HepG2 (cell line): Measurements from ENCODE around the gene DDX31. TPM values are rescaled to one million over a fixed set of nuclear protein-coding genes. Genes with fewer than 3 reads are reported as not detected.

Source experiments
- ATAC-seq: fragments of 200-7000 bp; cut with Tn5 transposase; 3 replicates; pipeline ENCODE4 v1.9.1; 2020; ENCODE audit warnings: mild to moderate bottlenecking, moderate library complexity
- BruUV-seq: library from RNA; stranded (reverse); fragments of 400-500 nt; replicated peaks from 2 replicates; lab custom pipeline; 2021; lab: Mats Ljungman, UMichigan
- CTCF ChIA-PET: fragments of 300-600 bp; formaldehyde crosslinking; extraction: SDS; loops from one replicate; lab custom pipeline; 2021; ENCODE audit warnings: low total read pairs, inconsistent platforms, low intra/inter-chr PET ratio; lab: Yijun Ruan, JAX
- POLR2A ChIA-PET: fragments of 350-600 bp; sonication (Branson Sonifier 250); formaldehyde crosslinking; loops from one replicate; lab custom pipeline; 2020; ENCODE audit warnings: antibody characterized with exemption, inconsistent platforms; lab: Yijun Ruan, JAX
- DNase-seq: peaks from one replicate; pipeline ENCODE4 v3.0.0-alpha.2; 2015; ENCODE audit warnings: low spot score
- FAIRE-seq: peaks from 3 replicates; lab custom pipeline; 2011; peaks lifted over from hg19 to GRCh38; lab: Jason Lieb, UNC
- H2AFZ ChIP-seq: one replicate; pipeline ENCODE4 v1.6.1; 2011; ENCODE audit warnings: low read length, inconsistent platforms
- H3K27ac ChIP-seq: fragments of 300-600 bp; 3 replicates; pipeline ENCODE4 v1.8.0; 2011; ENCODE audit warnings: mixed run types, mild to moderate bottlenecking, mixed read lengths, low read length, inconsistent platforms; ENCODE audit not compliant: insufficient read depth; ENCODE audit errors: extremely low read length
- H3K27me3 ChIP-seq, 2 experiments: fragments of 200-600 bp in 1 of 2; 2 replicates in 1 of 2; 3 replicates in 1 of 2; pipeline versions ENCODE4 v1.6.0 to v1.8.0; 2011; ENCODE audit warnings: low read length in 2 of 2, mild to moderate bottlenecking in 2 of 2, moderate library complexity in 2 of 2, inconsistent platforms in 1 of 2; ENCODE audit not compliant: insufficient read depth in 2 of 2, control insufficient read depth in 1 of 2
- H3K36me3 ChIP-seq, 2 experiments: fragments of 200-600 bp in 1 of 2; replicated peaks in 1 of 2; 2 replicates in 1 of 2; 3 replicates in 1 of 2; pipeline versions ENCODE4 v1.5.1 to v1.8.0; 2011; ENCODE audit warnings: low read length in 2 of 2, inconsistent platforms in 1 of 2; ENCODE audit not compliant: insufficient read depth in 2 of 2, control insufficient read depth in 1 of 2
- H3K4me1 ChIP-seq: 2 replicates; pipeline ENCODE4 v1.5.1; 2012; ENCODE audit warnings: low read length, inconsistent platforms; ENCODE audit not compliant: insufficient read depth
- H3K4me2 ChIP-seq: 2 replicates; pipeline ENCODE4 v1.6.0; 2011; ENCODE audit warnings: low read depth, low read length, inconsistent platforms
- H3K4me3 ChIP-seq, 3 experiments: fragments of 200-600 bp in 1 of 3; sonication (generic), shearing (Covaris generic) in 1 of 3; replicated peaks in 1 of 3; 2 replicates each; pipeline ENCODE4 v1.5.1; 2011 to 2016; ENCODE audit warnings: low read length in 3 of 3, inconsistent platforms in 2 of 3, low read depth in 2 of 3, mild to moderate bottlenecking in 2 of 3, control low read depth in 1 of 3, mixed read lengths in 1 of 3; ENCODE audit not compliant: insufficient read depth in 1 of 3
- H3K79me2 ChIP-seq: one replicate; pipeline ENCODE4 v1.6.1; 2011; ENCODE audit warnings: low read length, inconsistent platforms; ENCODE audit not compliant: insufficient read depth
- H3K9ac ChIP-seq: 2 replicates; pipeline ENCODE4 v1.6.0; 2011; ENCODE audit warnings: mild to moderate bottlenecking, low read depth, low read length, inconsistent platforms; ENCODE audit not compliant: insufficient read depth
- H3K9me3 ChIP-seq: 2 replicates; pipeline ENCODE4 v1.5.1; 2012; ENCODE audit warnings: mild to moderate bottlenecking, low read length
- H4K20me1 ChIP-seq: 2 replicates; pipeline ENCODE4 v1.6.0; 2011; ENCODE audit warnings: inconsistent platforms, mild to moderate bottlenecking, low read length, moderate library complexity; ENCODE audit not compliant: insufficient read depth
- AGO2 ChIP-seq: fragments of 200-400 bp; formaldehyde crosslinking; optimal IDR thresholded peaks from 2 replicates; pipeline ENCODE3; 2017; ENCODE audit warnings: mild to moderate bottlenecking, low read depth, low read length, moderate library complexity
- AKAP8 ChIP-seq: sonication (generic); formaldehyde crosslinking; IDR thresholded peaks from 2 replicates; pipeline ENCODE4 v1.5.1; 2020; ENCODE audit warnings: mild to moderate bottlenecking, missing genetic modification reagents
- FOXP1 ChIP-seq, 2 experiments: fragments of 450-650 bp in 1 of 2; IDR thresholded peaks; 2 replicates each; pipeline ENCODE4 v1.6.1; 2017 to 2018; ENCODE audit warnings: antibody characterized with exemption in 1 of 2
- GABPB1 ChIP-seq: IDR thresholded peaks from 2 replicates; pipeline ENCODE4 v1.6.1; 2016; ENCODE audit warnings: mild to moderate bottlenecking, missing genetic modification reagents, moderate library complexity, missing compliant biosample characterization
- GATAD1 ChIP-seq: IDR thresholded peaks from 2 replicates; pipeline ENCODE4 v1.6.1; 2016; ENCODE audit warnings: missing genetic modification reagents, missing compliant biosample characterization
- HMGXB3 ChIP-seq: sonication (generic); formaldehyde crosslinking; IDR thresholded peaks from 2 replicates; pipeline ENCODE4 v1.4.0; 2020; ENCODE audit warnings: missing genetic modification reagents, borderline replicate concordance
- MTA3 ChIP-seq: sonication (generic); formaldehyde crosslinking; IDR thresholded peaks from 2 replicates; pipeline ENCODE4 v1.4.0; 2020; ENCODE audit warnings: missing genetic modification reagents
- RFX5 ChIP-seq: IDR thresholded peaks from 2 replicates; pipeline ENCODE4 v1.6.1; 2011; ENCODE audit warnings: low read depth, low read length, improper control_type of control experiment
- SRSF1 ChIP-seq: fragments of 200-400 bp; formaldehyde crosslinking; optimal IDR thresholded peaks from 2 replicates; pipeline ENCODE3; 2017; ENCODE audit warnings: mild to moderate bottlenecking, low read depth, low read length, moderate library complexity
- ZBTB33 ChIP-seq: sonication (generic); formaldehyde crosslinking; IDR thresholded peaks from 2 replicates; pipeline ENCODE4 v1.4.0; 2020; ENCODE audit warnings: missing genetic modification reagents
- ZBTB38 ChIP-seq: sonication (generic); formaldehyde crosslinking; IDR thresholded peaks from 2 replicates; pipeline ENCODE4 v1.5.1; 2020; ENCODE audit warnings: mild to moderate bottlenecking, missing genetic modification reagents
- ZGPAT ChIP-seq: IDR thresholded peaks from 2 replicates; pipeline ENCODE4 v1.6.1; 2016; ENCODE audit warnings: mild to moderate bottlenecking
- ZNF17 ChIP-seq: sonication (generic); formaldehyde crosslinking; IDR thresholded peaks from 2 replicates; pipeline ENCODE4 v1.5.0; 2020; ENCODE audit warnings: mild to moderate bottlenecking, missing genetic modification reagents
- ZNF234 ChIP-seq: sonication (generic); formaldehyde crosslinking; conservative IDR thresholded peaks from 2 replicates; pipeline ENCODE4 v1.5.1; 2020; ENCODE audit warnings: mild to moderate bottlenecking, missing genetic modification reagents
- ZNF274 ChIP-seq: sonication (generic); formaldehyde crosslinking; IDR thresholded peaks from 2 replicates; pipeline ENCODE4 v1.5.1; 2020; ENCODE audit warnings: mild to moderate bottlenecking, missing genetic modification reagents
- ZNF451 ChIP-seq: sonication (generic); formaldehyde crosslinking; IDR thresholded peaks from 2 replicates; pipeline ENCODE4 v1.5.0; 2020; ENCODE audit warnings: mild to moderate bottlenecking, missing genetic modification reagents
- ZNF460 ChIP-seq: sonication (generic); formaldehyde crosslinking; IDR thresholded peaks from 2 replicates; pipeline ENCODE4 v1.5.1; 2020; ENCODE audit warnings: missing genetic modification reagents, mild to moderate bottlenecking, borderline replicate concordance
- ZNF563 ChIP-seq: sonication (generic); formaldehyde crosslinking; IDR thresholded peaks from 2 replicates; pipeline ENCODE4 v1.8.0; 2022; ENCODE audit warnings: mild to moderate bottlenecking, moderate library complexity, missing genetic modification reagents
- ZNF570 ChIP-seq: sonication (generic); formaldehyde crosslinking; IDR thresholded peaks from 2 replicates; pipeline ENCODE4 v1.4.0; 2020; ENCODE audit warnings: mild to moderate bottlenecking, missing genetic modification reagents, borderline replicate concordance
- WGBS: methylation state at CpG from one replicate; pipeline ENCODE4 v1.1.6; 2017; ENCODE audit warnings: low lambda C conversion rate; 5-methylcytosine and 5-hydroxymethylcytosine counted together
- in situ Hi-C: cut with HindIII; loops from 2 replicates; pipeline ENCODE4 v1.10.0; 2017; ENCODE audit warnings: low pct_unique_long_range_greater_than_20kb; ENCODE audit not compliant: extremely low pct_ligation_motif_present
- intact Hi-C: fragments of 100-400 bp; cut with micrococcal nuclease; formaldehyde crosslinking; loops from one replicate; pipeline ENCODE4 v1.10.0; 2022; ENCODE audit not compliant: unreplicated experiment
- polyA plus RNA-seq, 8 experiments: library from polyadenylated mRNA; depleted of rRNA in 3 of 8; stranded (reverse) in 7 of 8; unstranded in 1 of 8; fragments of >200 nt; fragmentation: Illumina TruSeq in 4 of 8; extraction: Trizol in 4 of 8; gene quantifications; 2 replicates each; pipeline versions ENCODE4 v1.2.1 to v1.2.3, GENCODE V29; 2011 to 2016; ENCODE audit warnings: low read depth in 4 of 8, missing spikeins in 1 of 8, mixed read lengths in 1 of 8; ENCODE audit not compliant: insufficient read depth in 1 of 8
- total RNA-seq, 5 experiments: library from RNA; depleted of rRNA; stranded (reverse); fragments of >200 nt; fragmentation: Illumina TruSeq; extraction: Trizol; gene quantifications; 2 replicates each; pipeline ENCODE4 v1.2.3, GENCODE V29; 2016; ENCODE audit warnings: low read depth in 1 of 5

Gene DDX31
- total and polyA plus RNA-seq, 2 of the 13 experiments (the other 11 are each of a cell fraction or from before 2014, with no cell fraction given) = 11.4 to 16.3 TPM

- Histone ChIP-seq H3K79me2 (no peaks in the 10 kb centered on the region), H3K4me3 (no peak overlapping the region), H3K27me3 (no peaks in the 10 kb centered on the region), H2AFZ (no peak overlapping the region), H4K20me1 (no peaks in the 10 kb centered on the region), H3K9me3 (no peaks in the 10 kb centered on the region), H3K36me3 (peaks cover 12 to 62% of the 10 kb centered on the region in 2 experiments; a peak in 4 of 5 replicates), H3K4me1 (peaks cover 9% of the 10 kb centered on the region; the same call in 1 of the 2 replicates), H3K4me2 (no peak overlapping the region), H3K9ac (no peak overlapping the region), H3K27ac (no peak overlapping the region)
- intact Hi-C loops = no loop called here
- WGBS = 99% methylated on average over 8 of the region's 8 CpGs
- FAIRE-seq = no peak
- BruUV-seq = no TSS peak
- no peak for ATAC-seq
- in situ Hi-C loops = no loop called here
- ChIA-PET POLR2A (no interaction called here), CTCF (no interaction called here)
- DNase-seq = no peak
- TF ChIP-seq AKAP8 (CRISPR knock-in tag) = no peak
- TF ChIP-seq RFX5 = no peak
- TF ChIP-seq ZNF274 (CRISPR knock-in tag) = no peak
- no peak for TF ChIP-seq ZBTB38
- TF ChIP-seq GABPB1 = no peak
- no peak for TF ChIP-seq ZNF570 (CRISPR knock-in tag)
- TF ChIP-seq ZNF17 (CRISPR knock-in tag) = no peak
- no peak for TF ChIP-seq ZNF234 (CRISPR knock-in tag)
- TF ChIP-seq MTA3 (CRISPR knock-in tag) = no peak
- TF ChIP-seq ZNF460 (CRISPR knock-in tag) = no peak
- TF ChIP-seq ZNF451 = no peak
- no peak for TF ChIP-seq AGO2
- no peak for TF ChIP-seq ZNF563 (CRISPR knock-in tag)
- no peak for TF ChIP-seq GATAD1
- TF ChIP-seq ZGPAT (CRISPR knock-in tag) = no peak
- TF ChIP-seq SRSF1 = no peak
- no peak for TF ChIP-seq ZBTB33 (CRISPR knock-in tag)
- TF ChIP-seq HMGXB3 (CRISPR knock-in tag) = no peak
- TF ChIP-seq FOXP1 (IDR thresholded peaks at IDR 0.05) = no peak
- TF ChIP-seq FOXP1 (CRISPR knock-in tag; IDR thresholded peaks at IDR 0.05) = no peak
Observed at GRCh38 chr9:132628746-132629145, 41.0 kb downstream of the DDX31 start.
